WTC11 (cell line): ENCODE data around the gene PRSS53. TPM values are rescaled to one million over a fixed set of nuclear protein-coding genes. Genes with fewer than 3 reads are reported as not detected.

Experiments used
- ATAC-seq: fragments of 200-7000 bp; cut with Tn5 transposase; 2 replicates; pipeline ENCODE4 v1.10.0; 2021; ENCODE audit warnings: mild to moderate bottlenecking, moderate library complexity
- CTCF ChIA-PET: fragments of 300-600 bp; sonication (Branson Sonifier 250); formaldehyde crosslinking; loops from one replicate; lab custom pipeline; 2021; ENCODE audit warnings: antibody characterized with exemption; lab: Charles Lee
- POLR2A ChIA-PET: fragments of 350-600 bp; sonication (Branson Sonifier 250); formaldehyde crosslinking; loops from one replicate; lab custom pipeline; 2021; ENCODE audit warnings: antibody characterized with exemption; lab: Charles Lee
- DNase-seq: peaks from one replicate; pipeline ENCODE4 v3.0.0; 2021; ENCODE audit warnings: low spot score
- H3K27ac Mint-ChIP-seq: 2 replicates; pipeline ENCODE4 v1.8.0; 2021; ENCODE audit warnings: mixed read lengths
- H3K27me3 Mint-ChIP-seq: 2 replicates; pipeline ENCODE4 v1.8.0; 2021; ENCODE audit warnings: low read depth, mild to moderate bottlenecking, moderate library complexity, mixed read lengths
- H3K36me3 Mint-ChIP-seq: 2 replicates; pipeline ENCODE4 v1.8.0; 2021; ENCODE audit warnings: mixed read lengths
- H3K4me1 Mint-ChIP-seq: 2 replicates; pipeline ENCODE4 v1.8.0; 2022; ENCODE audit warnings: mixed read lengths
- H3K4me3 Mint-ChIP-seq: 2 replicates; pipeline ENCODE4 v1.8.0; 2021; ENCODE audit warnings: mild to moderate bottlenecking, moderate library complexity, mixed read lengths
- H3K9me3 Mint-ChIP-seq: 2 replicates; pipeline ENCODE4 v1.8.0; 2021; ENCODE audit warnings: mixed read lengths
- AFF4 ChIP-seq: sonication (generic); formaldehyde crosslinking; IDR thresholded peaks from 2 replicates; pipeline ENCODE4 v1.8.1; 2023; ENCODE audit warnings: mild to moderate bottlenecking, missing genetic modification reagents, borderline replicate concordance
- ATF1 ChIP-seq: sonication (generic); formaldehyde crosslinking; IDR thresholded peaks from 2 replicates; pipeline ENCODE4 v1.8.1; 2023; ENCODE audit warnings: mild to moderate bottlenecking, moderate library complexity, missing genetic modification reagents
- ATF6 ChIP-seq: sonication (generic); formaldehyde crosslinking; IDR thresholded peaks from 2 replicates; pipeline ENCODE4 v1.8.1; 2023; ENCODE audit warnings: mild to moderate bottlenecking, missing genetic modification reagents
- CBFB ChIP-seq: sonication (generic); formaldehyde crosslinking; IDR thresholded peaks from 2 replicates; pipeline ENCODE4 v1.8.1; 2022; ENCODE audit warnings: mild to moderate bottlenecking, low read depth, missing genetic modification reagents
- E2F5 ChIP-seq: sonication (generic); formaldehyde crosslinking; IDR thresholded peaks from 2 replicates; pipeline ENCODE4 v1.8.1; 2022; ENCODE audit warnings: mild to moderate bottlenecking, moderate library complexity, missing genetic modification reagents
- ELF4 ChIP-seq: sonication (generic); formaldehyde crosslinking; IDR thresholded peaks from 2 replicates; pipeline ENCODE4 v1.8.1; 2022; ENCODE audit warnings: low read depth, mild to moderate bottlenecking, moderate library complexity, missing genetic modification reagents
- ERG ChIP-seq: fragments of 250-450 bp; sonication (Bioruptor Pico); IDR thresholded peaks from 2 replicates; pipeline ENCODE4 v1.8.0; 2021; ENCODE audit warnings: mild to moderate bottlenecking
- FOXK1 ChIP-seq: sonication (generic); formaldehyde crosslinking; IDR thresholded peaks from 2 replicates; pipeline ENCODE4 v1.8.0; 2022; ENCODE audit warnings: mild to moderate bottlenecking, moderate library complexity, missing genetic modification reagents
- JAZF1 ChIP-seq: fragments of 250-450 bp; sonication (Bioruptor Pico); IDR thresholded peaks from 2 replicates; pipeline ENCODE4 v1.9.0; 2021; ENCODE audit warnings: moderate library complexity, mild to moderate bottlenecking, inconsistent platforms
- JUN ChIP-seq: sonication (generic); formaldehyde crosslinking; IDR thresholded peaks from 2 replicates; pipeline ENCODE4 v1.8.0; 2023; ENCODE audit warnings: mild to moderate bottlenecking, missing genetic modification reagents
- MXD4 ChIP-seq: fragments of 250-450 bp; sonication (Bioruptor Pico); IDR thresholded peaks from 2 replicates; pipeline ENCODE4 v1.8.0; 2021; ENCODE audit warnings: mild to moderate bottlenecking, moderate library complexity, borderline replicate concordance
- NFE2L1 ChIP-seq: sonication (generic); formaldehyde crosslinking; IDR thresholded peaks from 2 replicates; pipeline ENCODE4 v1.8.1; 2023; ENCODE audit warnings: missing genetic modification reagents
- NFYB ChIP-seq: sonication (generic); formaldehyde crosslinking; conservative IDR thresholded peaks from 2 replicates; pipeline ENCODE4 v1.8.0; 2022; ENCODE audit warnings: low read depth, missing genetic modification reagents
- OVOL2 ChIP-seq: fragments of 250-450 bp; sonication (Bioruptor Pico); IDR thresholded peaks from 2 replicates; pipeline ENCODE4 v1.9.0; 2021; ENCODE audit warnings: mild to moderate bottlenecking, borderline replicate concordance
- PRRX2 ChIP-seq: fragments of 250-450 bp; sonication (Bioruptor Pico); IDR thresholded peaks from 2 replicates; pipeline ENCODE4 v1.8.0; 2021; ENCODE audit warnings: mild to moderate bottlenecking
- RELA ChIP-seq: sonication (generic); formaldehyde crosslinking; IDR thresholded peaks from 2 replicates; pipeline ENCODE4 v1.8.1; 2022; ENCODE audit warnings: missing genetic modification reagents, mild to moderate bottlenecking, borderline replicate concordance
- STAT6 ChIP-seq: sonication (generic); formaldehyde crosslinking; conservative IDR thresholded peaks from 2 replicates; pipeline ENCODE4 v1.8.1; 2023; ENCODE audit warnings: mild to moderate bottlenecking, low read depth, missing genetic modification reagents, moderate library complexity
- TCF7 ChIP-seq: sonication (generic); formaldehyde crosslinking; IDR thresholded peaks from 2 replicates; pipeline ENCODE4 v1.8.0; 2022; ENCODE audit warnings: mild to moderate bottlenecking, low read depth, missing genetic modification reagents, moderate library complexity
- ZBTB43 ChIP-seq: sonication (generic); formaldehyde crosslinking; IDR thresholded peaks from 2 replicates; pipeline ENCODE4 v1.8.1; 2023; ENCODE audit warnings: mild to moderate bottlenecking, missing genetic modification reagents
- ZNF317 ChIP-seq: sonication (generic); formaldehyde crosslinking; IDR thresholded peaks from 2 replicates; pipeline ENCODE4 v1.8.1; 2023; ENCODE audit warnings: low read depth, mild to moderate bottlenecking, moderate library complexity, missing genetic modification reagents, borderline replicate concordance
- ZNF396 ChIP-seq: fragments of 250-450 bp; sonication (Bioruptor Pico); IDR thresholded peaks from 2 replicates; pipeline ENCODE4 v1.8.0; 2021; ENCODE audit warnings: mild to moderate bottlenecking, moderate library complexity, borderline replicate concordance
- ZNF671 ChIP-seq: fragments of 250-450 bp; sonication (Bioruptor Pico); IDR thresholded peaks from 2 replicates; pipeline ENCODE4 v1.8.0; 2021; ENCODE audit warnings: mild to moderate bottlenecking
- total RNA-seq: library from RNA; stranded (reverse); gene quantifications from 3 replicates; pipeline ENCODE4 v1.2.3, GENCODE V29; 2021

PRSS53 gene
- total RNA-seq, 1 experiment from 2014 or later, result 4.9 TPM

GRCh38 chr16:31090540-31090939, 1.8 kb upstream of the PRSS53 start (continued):
- TF ChIP-seq MXD4 (CRISPR knock-in tag) (no peak), PRRX2 (CRISPR knock-in tag) (no peak)

GRCh38 chr16:31089199-31089598, 456 bp upstream of the PRSS53 start:
- H3K36me3 Mint-ChIP-seq, result peaks cover 12% of the 10 kb centered on the region
- TF ChIP-seq ELF4 (CRISPR knock-in tag) (no peak), AFF4 (no peak), ERG (CRISPR knock-in tag) (no peak), OVOL2 (CRISPR knock-in tag) (no peak), JUN (CRISPR knock-in tag) (no peak), ATF6 (CRISPR knock-in tag) (no peak), ZNF317 (no peak), E2F5 (CRISPR knock-in tag) (no peak), FOXK1 (CRISPR knock-in tag) (no peak), NFYB (CRISPR knock-in tag) (no peak), CBFB (CRISPR knock-in tag) (no peak), ATF1 (CRISPR knock-in tag) (no peak), ZNF671 (CRISPR knock-in tag) (no peak), TCF7 (no peak), RELA (CRISPR knock-in tag) (no peak), NFE2L1 (CRISPR knock-in tag) (no peak)
- TF ChIP-seq, all 79 proteins: peak for 0
- CTCF ChIA-PET, result interaction anchor here (0.6 kb wide), 1 partner anchor 47 kb away, joined by 3 read pairs; no protein-coding TSS in a partner anchor
- Mint-ChIP-seq H3K4me3 (no peak overlapping the region), H3K9me3 (no peaks in the 10 kb centered on the region), H3K27ac (peak overlapping the region; percentile 49; the same call in 1 of the 2 replicates), H3K27me3 (no peaks in the 10 kb centered on the region), H3K4me1 (peaks cover 8% of the 10 kb centered on the region; the same call in 1 of the 2 replicates)
- ATAC-seq (no peak), DNase-seq (no peak)
- POLR2A ChIA-PET, result no interaction called here

- H3K27ac Mint-ChIP-seq, result no peak overlapping the region
- H3K9me3 Mint-ChIP-seq, result no peaks in the 10 kb centered on the region
- DNase-seq (no peak), ATAC-seq (no peak)
- ChIA-PET CTCF (no interaction called here), POLR2A (no interaction called here)
- H3K4me1 Mint-ChIP-seq, result no peaks in the 10 kb centered on the region
- H3K27me3 Mint-ChIP-seq, result no peaks in the 10 kb centered on the region
- peaks cover 12% of the 10 kb centered on the region for H3K36me3 Mint-ChIP-seq
- no peak overlapping the region for H3K4me3 Mint-ChIP-seq
- no peak for TF ChIP-seq STAT6
- no peak for TF ChIP-seq ZNF396
- TF ChIP-seq ZBTB43 (CRISPR knock-in tag), result no peak
- no peak for TF ChIP-seq JAZF1
Measured at GRCh38 chr16:31087971-31088370, 772 bp downstream of the PRSS53 start.
